Measurements from ENCODE around the gene TBC1D26. TPM values are rescaled to one million over a fixed set of nuclear protein-coding genes. Genes with fewer than 3 reads are reported as not detected.
"Not testable (repeated sequence)": the region's sequence is repeated elsewhere in the genome, so short reads cannot be mapped to it uniquely, and the experiment has no call there.

Gene TBC1D26
- total RNA-seq, 6 experiments from 2014 or later, result not detected

- Mint-ChIP-seq H3K9me3 (no peaks in the 10 kb centered on the region; the same call in none of the 2 replicates), H3K27me3 (ENCODE audit: insufficient read depth) (peaks cover 12% of the 10 kb centered on the region), H3K36me3 (ENCODE audit: low read depth) (no peaks in the 10 kb centered on the region), H3K27ac (no peak overlapping the region), H3K4me3 (no peak overlapping the region), H3K4me1 (ENCODE audit: low read depth) (no peaks in the 10 kb centered on the region)
- TF ChIP-seq CTCF (IDR thresholded peaks at IDR 0.05), result no peak
- no peak for DNase-seq
Measured at GRCh38 chr17:15742051-15742795, 10.1 kb downstream of the TBC1D26 start.

- Mint-ChIP-seq H3K4me3 (no peak overlapping the region), H3K27ac (no peak overlapping the region), H3K4me1 (ENCODE audit: low read depth) (no peaks in the 10 kb centered on the region), H3K9me3 (no peaks in the 10 kb centered on the region; the same call in none of the 2 replicates), H3K36me3 (ENCODE audit: low read depth) (no peaks in the 10 kb centered on the region), H3K27me3 (ENCODE audit: insufficient read depth) (peaks cover 14% of the 10 kb centered on the region)
- no peak for TF ChIP-seq CTCF (IDR thresholded peaks at IDR 0.05)
- DNase-seq, result no peak
Measured at GRCh38 chr17:15742921-15743320, 10.8 kb downstream of the TBC1D26 start.

GRCh38 chr17:15744074-15744676 lies 12.1 kb downstream of the TBC1D26 start:
- H3K9me3 Mint-ChIP-seq, result no peaks in the 10 kb centered on the region; the same call in none of the 2 replicates
- no peaks in the 10 kb centered on the region for H3K4me1 Mint-ChIP-seq (ENCODE audit: low read depth)
- DNase-seq, result no peak
- no peaks in the 10 kb centered on the region for H3K36me3 Mint-ChIP-seq (ENCODE audit: low read depth)
- no peak overlapping the region for H3K27ac Mint-ChIP-seq
- no peak overlapping the region for H3K4me3 Mint-ChIP-seq
- no peak for TF ChIP-seq CTCF (IDR thresholded peaks at IDR 0.05)
- peaks cover 14% of the 10 kb centered on the region for H3K27me3 Mint-ChIP-seq (ENCODE audit: insufficient read depth)

GRCh38 chr17:15744885-15745284 lies 12.8 kb downstream of the TBC1D26 start:
- no peak for TF ChIP-seq CTCF (IDR thresholded peaks at IDR 0.05)
- H3K4me1 Mint-ChIP-seq (ENCODE audit: low read depth), result no peaks in the 10 kb centered on the region
- no peak overlapping the region for H3K4me3 Mint-ChIP-seq
- H3K36me3 Mint-ChIP-seq (ENCODE audit: low read depth), result no peaks in the 10 kb centered on the region
- no peak overlapping the region for H3K27ac Mint-ChIP-seq
- H3K9me3 Mint-ChIP-seq, result no peaks in the 10 kb centered on the region; the same call in 1 of the 2 replicates
- peaks cover 10% of the 10 kb centered on the region for H3K27me3 Mint-ChIP-seq (ENCODE audit: insufficient read depth)
- no peak for DNase-seq

- not testable (repeated sequence) for H3K4me3 Mint-ChIP-seq; H3K36me3 Mint-ChIP-seq (ENCODE audit: low read depth); H3K27ac Mint-ChIP-seq; H3K9me3 Mint-ChIP-seq; H3K4me1 Mint-ChIP-seq (ENCODE audit: low read depth); DNase-seq
- peaks cover 10% of the 10 kb centered on the region for H3K27me3 Mint-ChIP-seq (ENCODE audit: insufficient read depth)
Measured at GRCh38 chr17:15749403-15749802, 17.3 kb downstream of the TBC1D26 start.

GRCh38 chr17:15768865-15769533 lies 36.9 kb downstream of the TBC1D26 start:
- H3K27me3 Mint-ChIP-seq (ENCODE audit: insufficient read depth); H3K4me1 Mint-ChIP-seq (ENCODE audit: low read depth); DNase-seq; H3K4me3 Mint-ChIP-seq; H3K9me3 Mint-ChIP-seq; H3K27ac Mint-ChIP-seq; H3K36me3 Mint-ChIP-seq (ENCODE audit: low read depth): not testable (repeated sequence)

GRCh38 chr17:15770679-15771078 lies 38.6 kb downstream of the TBC1D26 start:
- H3K27ac Mint-ChIP-seq; H3K36me3 Mint-ChIP-seq (ENCODE audit: low read depth); H3K27me3 Mint-ChIP-seq (ENCODE audit: insufficient read depth); DNase-seq; H3K4me3 Mint-ChIP-seq; H3K4me1 Mint-ChIP-seq (ENCODE audit: low read depth); H3K9me3 Mint-ChIP-seq: not testable (repeated sequence)
